Lower leg skin (tissue), 3 donors: ENCODE results near the gene RYR2.

Experiments used
- CTCF ChIP-seq, 3 donors: fragments of 450-650 bp; IDR thresholded peaks; one replicate each; pipeline ENCODE4 v1.5.1; 2016; ENCODE audit warnings: antibody characterized with exemption in 3 of 3, mild to moderate bottlenecking in 3 of 3, moderate library complexity in 2 of 3
- POLR2A ChIP-seq, 2 donors: fragments of 450-650 bp; IDR thresholded peaks; one replicate each; pipeline ENCODE4 v1.6.1; 2016 to 2017; ENCODE audit warnings: antibody characterized with exemption in 2 of 2, mild to moderate bottlenecking in 1 of 2, moderate library complexity in 1 of 2

GRCh38 chr1:237146241-237146640 is 104.3 kb downstream of the RYR2 start:
- TF ChIP-seq POLR2A (IDR thresholded peaks at IDR 0.05), result no peak
- no peak for TF ChIP-seq CTCF (IDR thresholded peaks at IDR 0.05)
